ENCODE measurements around the gene CNTNAP2. TPM values are rescaled to one million over a fixed set of nuclear protein-coding genes. Genes with fewer than 3 reads are reported as not detected.
A peak's percentile ranks its signal among the peaks of the same experiment; 100 is the strongest.
"Not testable (repeated sequence)": the region's sequence is repeated elsewhere in the genome, so short reads cannot be mapped to it uniquely, and the experiment has no call there.

Gene CNTNAP2
- total RNA-seq, 8 experiments from 2014 or later, result 0.05 to 27.0 (median 15.0) TPM

DNA sequence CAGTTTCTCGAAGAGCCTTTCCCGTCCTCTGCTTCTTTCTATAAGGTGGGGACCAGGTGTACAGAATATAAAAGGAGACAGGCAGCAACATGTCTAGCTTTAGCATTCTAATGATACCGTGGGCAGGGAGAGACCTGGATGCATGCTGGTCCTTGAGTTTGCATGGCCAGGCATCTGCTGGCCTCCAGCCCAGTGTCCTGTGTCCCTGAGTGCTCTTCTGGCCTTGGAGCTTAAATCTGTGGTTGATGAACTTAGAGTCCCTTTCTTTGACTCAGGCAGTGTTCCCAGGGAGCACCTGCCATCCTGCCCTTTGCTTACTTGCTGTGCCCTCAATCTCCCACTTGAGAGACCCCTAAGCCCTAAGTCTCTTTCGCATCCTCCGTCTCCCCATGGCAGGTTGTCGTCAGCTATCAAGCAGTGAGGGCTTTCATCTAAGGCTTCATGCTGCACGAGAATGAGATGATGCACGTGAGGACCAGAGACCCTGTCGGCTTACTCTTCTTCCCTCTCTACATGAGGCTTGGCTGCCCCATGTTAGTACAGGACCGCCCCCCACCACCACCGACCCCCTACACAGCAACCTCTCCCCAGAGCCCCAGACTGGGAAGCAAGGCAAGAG, 2160.6 kb downstream of the CNTNAP2 start:
- Histone ChIP-seq H3K4me1 (replicated peaks in 1 of 2) (peaks cover 15 to 30% of the 10 kb centered on the region in 2 donors), H3K4me3 (no peak overlapping the region), H3K27ac (peak overlapping the region; percentile 40 to 47)
- WGBS, 10 experiments, result 0 to 94% (median 45%) methylated on average over 2 to 6 of the region's 11 CpGs; no CpG with 5 or more reads in 2 of the 10 experiments
- peak in 1 of 8 experiments; percentile 41 for ATAC-seq (replicated peaks in 6 of 8)
- in situ Hi-C loops (cut with MboI; ENCODE audit: low pct_unique_long_range_greater_than_20kb in 2 of 9, low sequenced_read_pairs in 9 of 9, unreplicated experiment in 9 of 9), result no loop called here

DNA sequence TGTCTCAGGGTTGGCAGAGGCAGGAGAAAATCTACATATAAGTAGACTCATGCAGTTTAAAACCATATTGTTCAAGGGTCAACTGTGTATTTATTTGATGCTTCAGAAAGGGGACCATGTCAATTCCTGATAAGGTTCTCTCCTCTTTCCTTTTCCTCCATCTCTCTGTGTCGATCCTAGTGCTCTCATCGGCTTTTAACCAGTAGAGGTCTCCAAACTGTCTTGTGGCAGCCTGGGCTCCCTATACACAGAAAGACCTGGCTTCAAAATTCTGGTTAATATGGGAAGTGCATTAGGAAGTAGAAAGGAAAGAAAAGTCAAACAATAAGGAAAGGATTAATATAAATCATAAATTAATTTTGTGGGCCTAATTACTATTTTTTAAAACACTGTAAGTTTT, 2169.5 kb downstream of the CNTNAP2 start:
- in situ Hi-C loops (cut with MboI; ENCODE audit: low pct_unique_long_range_greater_than_20kb in 2 of 9, low sequenced_read_pairs in 9 of 9, unreplicated experiment in 9 of 9), result no loop called here
- Histone ChIP-seq H3K4me1 (replicated peaks in 1 of 2) (peaks cover 8 to 18% of the 10 kb centered on the region in 2 donors), H3K4me3 (no peak overlapping the region), H3K27ac (no peak overlapping the region)
- ATAC-seq (replicated peaks in 6 of 8), result peak in 4 of 8 experiments; percentile 40 to 86 (median 72)
- 0 to 36% (median 17%) methylated on average over 2 of the region's 2 CpGs; no CpG with 5 or more reads in 3 of the 10 experiments for WGBS, 10 experiments

DNA sequence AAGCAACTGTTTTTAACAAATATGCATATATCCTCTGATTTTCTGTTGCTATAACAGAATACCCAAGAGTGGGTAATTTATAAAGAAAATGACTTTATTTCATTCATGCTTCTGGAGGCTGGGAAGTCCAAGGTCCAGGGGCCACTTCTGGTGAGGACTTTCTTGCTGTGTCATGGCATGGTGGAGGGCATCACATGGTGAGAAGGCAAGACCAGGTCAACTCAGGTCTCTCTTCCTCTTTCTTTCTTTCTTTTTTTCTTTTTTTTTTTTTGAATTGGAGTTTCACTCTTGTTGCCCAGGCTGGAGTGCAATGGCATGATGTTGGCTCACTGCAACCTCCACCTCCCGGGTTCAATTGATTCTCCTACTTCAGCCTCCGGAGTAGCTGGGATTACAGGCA, 2170.9 kb downstream of the CNTNAP2 start:
- peaks cover 8 to 22% of the 10 kb centered on the region in 2 donors for H3K4me1 ChIP-seq (replicated peaks in 1 of 2)
- in situ Hi-C loops (cut with MboI; ENCODE audit: low pct_unique_long_range_greater_than_20kb in 2 of 9, low sequenced_read_pairs in 9 of 9, unreplicated experiment in 9 of 9), result no loop called here
- H3K4me3 ChIP-seq, result no peak overlapping the region
- no peak for ATAC-seq (replicated peaks in 6 of 8)
- H3K27ac ChIP-seq, result no peak overlapping the region
- WGBS, 10 experiments, result 17 to 100% (median 87%) methylated on average over 1 to 2 of the region's 2 CpGs; no CpG with 5 or more reads in 2 of the 10 experiments

DNA sequence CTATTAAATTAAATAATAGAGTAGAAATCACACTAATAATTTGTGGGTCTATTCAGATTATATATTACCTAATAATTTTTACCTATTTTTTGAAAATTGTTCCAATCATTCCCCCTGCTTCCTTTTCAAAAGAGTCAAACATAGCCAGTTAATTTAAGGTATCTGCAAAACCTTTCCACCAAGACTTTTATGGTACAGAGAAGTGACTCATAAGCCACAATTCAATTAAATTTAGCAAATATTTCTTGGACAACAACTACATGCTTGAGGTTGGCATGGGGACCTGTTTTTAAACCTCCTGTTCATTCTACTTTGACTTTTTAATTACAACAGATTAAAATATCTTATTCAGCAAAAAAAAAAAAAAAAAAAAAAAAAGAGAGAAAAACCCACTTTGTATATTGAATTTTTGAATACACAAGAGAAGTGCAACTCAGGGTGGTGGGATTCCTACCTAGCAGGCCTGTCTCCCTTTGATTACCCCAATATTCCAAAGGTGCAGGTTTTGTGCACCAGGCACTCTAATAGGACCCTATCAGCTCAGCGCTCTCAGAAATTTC, 2172.1 kb downstream of the CNTNAP2 start:
- WGBS, 10 experiments, result 86 to 100% (median 100%) methylated on average over 1 of the region's 1 CpG; no CpG with 5 or more reads in 7 of the 10 experiments
- Histone ChIP-seq H3K27ac (no peak overlapping the region), H3K4me3 (no peak overlapping the region), H3K4me1 (replicated peaks in 1 of 2) (peaks cover 8 to 22% of the 10 kb centered on the region in 2 donors)
- no peak for ATAC-seq (replicated peaks in 6 of 8)
- in situ Hi-C loops (cut with MboI; ENCODE audit: low pct_unique_long_range_greater_than_20kb in 2 of 9, low sequenced_read_pairs in 9 of 9, unreplicated experiment in 9 of 9), result no loop called here

DNA sequence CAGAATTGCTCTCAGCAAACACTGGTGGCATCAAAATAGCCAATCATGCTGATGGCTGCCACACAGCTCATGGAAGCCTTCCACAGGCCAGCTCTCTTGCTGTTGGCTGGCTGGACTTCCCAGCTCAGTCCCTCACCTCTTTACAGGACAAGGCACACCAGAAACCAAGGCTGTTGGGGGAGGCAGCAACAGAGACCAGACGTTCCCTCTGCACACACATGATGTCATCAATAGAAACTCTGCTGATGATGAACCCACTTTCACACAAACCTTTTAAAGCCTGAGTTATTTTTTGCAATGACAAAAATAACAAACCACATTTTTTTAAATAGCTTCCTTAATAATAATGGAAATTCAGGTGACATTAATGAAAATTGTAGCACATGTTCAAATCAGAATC, 2173.0 kb downstream of the CNTNAP2 start:
- in situ Hi-C loops (cut with MboI; ENCODE audit: low pct_unique_long_range_greater_than_20kb in 2 of 9, low sequenced_read_pairs in 9 of 9, unreplicated experiment in 9 of 9), result no loop called here
- ATAC-seq (replicated peaks in 6 of 8), result peak in 5 of 8 experiments; percentile 52 to 87 (median 58)
- no peak overlapping the region for H3K27ac ChIP-seq
- H3K4me3 ChIP-seq, result no peak overlapping the region
- 20 to 86% (median 55%) methylated on average over 1 of the region's 1 CpG; no CpG with 5 or more reads in 6 of the 10 experiments for WGBS, 10 experiments
- H3K4me1 ChIP-seq (replicated peaks in 1 of 2), result peaks cover 8 to 22% of the 10 kb centered on the region in 2 donors

DNA sequence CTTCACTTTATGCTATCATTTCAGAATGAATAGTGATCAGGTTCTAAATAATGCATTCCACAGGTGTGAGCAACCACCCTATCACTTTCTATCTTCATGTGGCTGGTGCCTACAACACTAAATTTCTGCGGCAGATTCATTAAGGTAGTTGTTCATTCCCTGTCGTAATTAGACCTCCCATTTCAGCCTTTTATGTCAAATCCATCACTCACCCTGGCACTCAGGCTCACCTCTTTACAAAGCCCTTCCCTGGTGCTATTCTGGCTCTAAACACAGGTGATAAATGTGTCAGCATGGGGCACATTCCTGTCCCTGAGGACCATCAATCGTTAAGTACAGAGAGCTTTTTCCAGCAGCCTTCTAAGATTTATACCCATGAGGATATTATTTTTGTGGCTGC, 2173.9 kb downstream of the CNTNAP2 start:
- 0 to 67% (median 25%) methylated on average over 1 to 3 of the region's 3 CpGs; no CpG with 5 or more reads in 2 of the 10 experiments for WGBS, 10 experiments
- H3K27ac ChIP-seq, result no peak overlapping the region
- in situ Hi-C loops (cut with MboI; ENCODE audit: low pct_unique_long_range_greater_than_20kb in 2 of 9, low sequenced_read_pairs in 9 of 9, unreplicated experiment in 9 of 9), result no loop called here
- H3K4me3 ChIP-seq, result no peak overlapping the region
- peaks cover 8 to 22% of the 10 kb centered on the region in 2 donors for H3K4me1 ChIP-seq (replicated peaks in 1 of 2)
- peak in 5 of 8 experiments; percentile 84 to 98 (median 97) for ATAC-seq (replicated peaks in 6 of 8)

DNA sequence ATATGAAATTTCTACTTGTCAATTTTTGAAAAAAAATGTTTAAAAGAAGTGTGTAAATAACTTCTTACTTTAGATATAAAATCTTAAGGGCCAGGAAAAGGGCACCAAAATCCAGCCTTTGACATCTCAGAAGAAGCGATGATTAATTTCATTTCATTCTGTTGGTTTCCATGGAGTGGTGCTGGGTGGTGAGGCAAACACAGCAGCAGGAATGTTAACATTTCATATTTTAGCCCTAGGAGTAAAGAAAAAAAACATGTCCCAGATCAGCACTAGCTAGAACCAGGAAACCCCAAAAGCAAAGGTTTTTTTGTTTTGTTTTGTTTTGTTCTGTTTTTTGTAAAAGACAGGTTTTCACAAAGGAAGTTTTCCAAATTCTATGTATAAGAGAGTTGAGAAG, 2175.2 kb downstream of the CNTNAP2 start:
- in situ Hi-C loops (cut with MboI; ENCODE audit: low pct_unique_long_range_greater_than_20kb in 2 of 9, low sequenced_read_pairs in 9 of 9, unreplicated experiment in 9 of 9), result no loop called here
- 17 to 100% (median 96%) methylated on average over 1 of the region's 1 CpG; no CpG with 5 or more reads in 4 of the 10 experiments for WGBS, 10 experiments
- H3K27ac ChIP-seq, result no peak overlapping the region

DNA sequence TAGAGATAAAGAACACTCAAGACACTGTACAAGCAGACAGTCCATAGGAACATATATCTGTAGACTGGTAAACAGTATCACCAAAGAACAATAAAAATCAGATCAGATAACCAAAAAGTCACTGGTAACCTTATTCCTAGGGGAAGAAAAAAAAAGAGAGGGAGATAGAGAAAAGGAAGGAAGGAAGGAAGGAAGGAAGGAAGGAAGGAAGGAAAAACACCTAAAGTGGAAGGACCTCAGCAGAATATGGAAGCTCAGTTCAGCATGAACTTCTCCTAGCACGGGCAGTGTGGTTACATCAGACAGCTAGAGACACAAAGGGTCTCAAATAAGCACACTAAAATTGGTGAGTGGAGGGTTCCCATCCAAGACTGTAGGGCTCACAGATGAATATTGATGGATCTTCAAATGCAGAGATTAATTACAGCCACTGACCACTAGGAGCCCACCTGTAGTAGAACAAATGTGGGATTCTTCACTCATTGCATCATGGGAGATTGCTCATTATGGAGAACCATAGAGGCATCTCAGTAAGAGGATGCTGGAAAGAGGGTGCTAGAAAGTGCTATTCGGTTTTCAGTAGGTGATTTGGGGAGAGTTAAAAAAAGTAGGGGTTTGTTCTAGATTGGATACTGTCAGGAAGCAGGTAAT, 2180.5 kb downstream of the CNTNAP2 start:
- no peak overlapping the region for H3K27ac ChIP-seq
- in situ Hi-C loops (cut with MboI; ENCODE audit: low pct_unique_long_range_greater_than_20kb in 2 of 9, low sequenced_read_pairs in 9 of 9, unreplicated experiment in 9 of 9), result no loop called here
- no peak overlapping the region for H3K4me3 ChIP-seq
- ATAC-seq (replicated peaks in 6 of 8), result no peak
- 0 to 100% (median 75%) methylated on average over 1 of the region's 2 CpGs; no CpG with 5 or more reads in 3 of the 10 experiments for WGBS, 10 experiments
- H3K4me1 ChIP-seq (replicated peaks in 1 of 2), result peaks cover 8 to 10% of the 10 kb centered on the region in 2 donors

More for the DNA sequence above, 2175.2 kb downstream of the CNTNAP2 start:
- Histone ChIP-seq H3K4me3 (no peak overlapping the region), H3K4me1 (replicated peaks in 1 of 2) (peaks cover 8 to 22% of the 10 kb centered on the region in 2 donors)
- no peak for ATAC-seq (replicated peaks in 6 of 8)

DNA sequence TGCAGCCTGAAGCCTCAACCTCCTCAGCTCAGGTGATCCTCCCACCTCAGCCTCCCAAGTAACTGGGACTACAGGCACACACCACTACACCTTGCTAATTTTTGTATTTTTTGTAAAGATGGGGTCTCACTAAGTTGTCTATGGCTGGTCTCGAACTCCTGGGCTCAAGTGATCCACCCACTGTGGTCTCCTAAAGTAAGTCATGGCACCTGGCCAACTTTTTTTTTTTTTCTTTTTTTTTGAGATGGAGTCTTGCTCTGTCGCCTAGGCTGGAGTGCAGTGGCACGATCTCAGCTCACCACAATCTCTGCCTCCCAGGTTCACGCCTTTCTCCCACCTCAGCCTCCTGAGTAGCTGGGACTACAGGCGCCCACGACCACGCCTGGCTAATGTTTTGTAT, 2182.2 kb downstream of the CNTNAP2 start:
- WGBS, 10 experiments, result 39 to 100% (median 92%) methylated on average over 1 to 6 of the region's 7 CpGs; no CpG with 5 or more reads in 4 of the 10 experiments
- H3K27ac ChIP-seq; in situ Hi-C loops (cut with MboI; ENCODE audit: low pct_unique_long_range_greater_than_20kb in 2 of 9, low sequenced_read_pairs in 9 of 9, unreplicated experiment in 9 of 9); ATAC-seq (replicated peaks in 6 of 8); H3K4me3 ChIP-seq: not testable (repeated sequence)
- peaks cover 10% of the 10 kb centered on the region in 2 donors for H3K4me1 ChIP-seq (replicated peaks in 1 of 2)

DNA sequence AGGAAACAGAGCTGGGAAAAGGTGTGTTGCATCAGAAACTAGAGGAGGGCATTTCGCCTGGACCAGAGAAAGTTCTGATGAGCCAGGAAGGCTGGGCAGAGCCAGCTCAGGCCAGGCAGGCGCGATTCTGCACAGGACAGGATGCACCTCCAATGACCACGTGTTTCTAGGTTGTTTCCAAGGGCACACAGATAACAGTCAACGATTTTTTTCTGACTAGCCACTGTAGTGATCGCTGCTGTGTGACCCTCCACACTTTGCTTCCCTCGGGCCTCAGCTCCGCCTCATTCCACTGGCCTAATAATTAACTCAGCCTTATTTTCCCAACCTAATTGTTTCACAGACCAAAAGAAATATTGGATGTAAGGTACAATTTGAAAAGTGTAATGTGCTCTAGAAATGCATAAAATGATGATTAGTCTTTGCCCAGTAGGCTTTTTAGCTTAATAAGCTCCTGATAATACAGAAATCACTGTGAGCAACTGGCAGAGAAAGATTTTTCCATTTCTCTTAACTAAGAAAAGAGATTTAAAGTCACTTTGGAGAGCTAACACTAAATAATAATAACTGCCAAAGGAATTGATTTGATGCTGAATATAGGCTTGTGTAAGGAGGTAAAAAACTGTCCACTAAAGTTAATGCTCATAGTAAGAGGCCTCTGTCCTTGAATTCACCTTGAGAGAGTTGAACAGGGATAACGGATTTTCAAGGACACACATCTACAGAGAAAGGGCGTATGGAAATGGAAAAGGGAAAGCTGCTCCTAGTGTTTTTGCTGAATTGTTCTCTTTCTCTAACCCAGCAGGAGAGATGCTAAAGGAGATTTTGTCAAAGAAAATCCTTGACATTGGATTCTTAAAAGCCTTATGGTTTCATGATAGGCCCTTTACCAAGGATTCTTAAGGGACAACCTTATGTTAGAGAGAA, 2183.0 kb downstream of the CNTNAP2 start:
- Histone ChIP-seq H3K4me3 (no peak overlapping the region), H3K27ac (no peak overlapping the region), H3K4me1 (replicated peaks in 1 of 2) (peaks cover 10% of the 10 kb centered on the region in 2 donors)
- peak in 5 of 8 experiments; percentile 44 to 81 (median 71) for ATAC-seq (replicated peaks in 6 of 8)
- 0 to 83% (median 61%) methylated on average over 1 to 7 of the region's 10 CpGs for WGBS, 10 experiments
- in situ Hi-C loops (cut with MboI; ENCODE audit: low pct_unique_long_range_greater_than_20kb in 2 of 9, low sequenced_read_pairs in 9 of 9, unreplicated experiment in 9 of 9), result no loop called here

DNA sequence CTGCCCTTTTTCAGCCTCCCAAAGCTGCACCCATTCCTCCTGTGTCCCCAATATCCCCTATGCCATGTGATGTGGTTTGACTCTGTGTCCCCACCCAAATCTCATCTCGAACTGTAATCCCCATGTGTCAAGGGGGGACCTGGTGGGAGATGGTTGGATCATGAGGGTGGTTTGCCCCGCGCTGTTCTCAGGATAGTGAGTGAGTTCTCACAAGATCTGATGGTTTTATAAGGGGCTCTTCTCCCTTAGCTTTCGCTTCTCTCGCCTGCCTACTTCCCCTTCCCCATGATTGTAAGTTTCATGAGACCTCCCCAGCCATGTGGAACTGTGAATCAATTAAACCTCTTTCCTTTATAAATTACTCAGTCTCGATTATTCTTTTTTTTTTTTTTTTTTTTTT, 2185.8 kb downstream of the CNTNAP2 start:
- 17 to 100% (median 83%) methylated on average over 1 to 6 of the region's 6 CpGs; no CpG with 5 or more reads in 2 of the 10 experiments for WGBS, 10 experiments
- in situ Hi-C loops (cut with MboI; ENCODE audit: low pct_unique_long_range_greater_than_20kb in 2 of 9, low sequenced_read_pairs in 9 of 9, unreplicated experiment in 9 of 9); ATAC-seq (replicated peaks in 6 of 8); H3K4me3 ChIP-seq; H3K27ac ChIP-seq: not testable (repeated sequence)
- peaks cover 10% of the 10 kb centered on the region in 2 donors for H3K4me1 ChIP-seq (replicated peaks in 1 of 2)

DNA sequence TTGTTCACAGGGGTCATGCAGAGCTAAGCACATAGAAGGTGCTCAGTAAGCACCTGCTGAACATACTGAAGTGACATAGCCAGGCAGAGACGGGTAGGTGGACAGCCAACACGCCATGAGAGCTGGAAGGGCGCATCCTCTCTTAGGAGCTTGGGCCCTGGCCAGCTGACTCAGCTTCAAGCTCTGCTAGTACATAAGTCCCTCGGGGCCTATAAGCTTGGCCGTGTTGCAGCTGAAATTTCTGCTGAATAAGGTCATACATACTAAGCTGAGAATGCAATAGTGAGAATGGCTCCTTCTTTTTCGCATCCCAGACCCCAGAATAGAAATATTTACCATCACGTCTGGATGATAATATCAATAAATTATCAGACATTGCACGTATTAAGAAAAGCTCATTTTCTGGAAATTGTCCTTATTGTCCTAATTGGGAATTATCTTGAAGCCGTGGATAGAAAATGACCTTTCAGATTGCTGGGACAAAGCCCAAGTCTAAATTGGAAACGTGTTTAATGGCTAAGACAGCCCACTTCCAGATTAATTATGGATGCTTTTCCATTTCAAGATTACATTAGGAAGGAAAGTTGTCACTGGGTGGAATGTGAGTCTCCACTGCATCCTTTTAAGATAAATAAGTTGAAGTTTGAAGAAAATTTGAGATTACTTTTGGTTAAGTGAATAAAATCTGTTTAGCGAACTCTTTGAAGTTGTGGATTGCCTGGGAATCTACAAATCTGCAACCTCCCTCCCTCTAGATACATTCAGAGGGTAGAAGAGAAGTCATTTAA, 2186.9 kb downstream of the CNTNAP2 start:
- Histone ChIP-seq H3K4me1 (replicated peaks in 1 of 2) (peaks cover 10% of the 10 kb centered on the region in 2 donors), H3K4me3 (no peak overlapping the region), H3K27ac (no peak overlapping the region)
- in situ Hi-C loops (cut with MboI; ENCODE audit: low pct_unique_long_range_greater_than_20kb in 2 of 9, low sequenced_read_pairs in 9 of 9, unreplicated experiment in 9 of 9), result no loop called here
- 3 to 100% (median 71%) methylated on average over 1 to 11 of the region's 11 CpGs; no CpG with 5 or more reads in 1 of the 10 experiments for WGBS, 10 experiments
- peak; percentile 27 to 98 (median 82) for ATAC-seq (replicated peaks in 6 of 8)
